GM19099 (cell line): ENCODE measurements around the gene PDZD2.

ENCODE experiments used
- POLR2A ChIP-seq: IDR thresholded peaks from 3 replicates; pipeline ENCODE4 v1.6.1; 2011; ENCODE audit warnings: low read depth; ENCODE audit not compliant: insufficient read length; ENCODE audit errors: extremely low read depth

Gene PDZD2

DNA sequence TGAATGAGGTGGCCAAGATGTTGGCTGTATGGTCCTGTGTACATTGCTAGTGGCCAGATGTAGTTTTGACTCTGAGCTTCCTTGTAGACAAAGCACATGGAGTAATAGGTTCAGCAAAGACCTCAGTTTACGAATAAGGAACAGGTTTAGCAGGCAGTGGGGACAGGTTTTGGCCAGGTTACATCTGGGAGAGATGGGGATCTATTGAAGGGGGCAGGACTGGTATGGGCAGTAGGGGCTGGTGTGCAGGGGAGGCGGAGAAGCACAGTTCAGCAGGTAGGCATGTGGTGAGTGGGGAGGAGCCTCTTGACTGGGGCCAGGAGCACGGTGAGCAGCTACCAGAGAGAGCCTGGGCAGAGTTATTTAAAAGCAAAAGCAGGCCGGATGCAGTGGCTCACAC is 67.3 kb downstream of the PDZD2 start:
- TF ChIP-seq POLR2A: no peak

DNA sequence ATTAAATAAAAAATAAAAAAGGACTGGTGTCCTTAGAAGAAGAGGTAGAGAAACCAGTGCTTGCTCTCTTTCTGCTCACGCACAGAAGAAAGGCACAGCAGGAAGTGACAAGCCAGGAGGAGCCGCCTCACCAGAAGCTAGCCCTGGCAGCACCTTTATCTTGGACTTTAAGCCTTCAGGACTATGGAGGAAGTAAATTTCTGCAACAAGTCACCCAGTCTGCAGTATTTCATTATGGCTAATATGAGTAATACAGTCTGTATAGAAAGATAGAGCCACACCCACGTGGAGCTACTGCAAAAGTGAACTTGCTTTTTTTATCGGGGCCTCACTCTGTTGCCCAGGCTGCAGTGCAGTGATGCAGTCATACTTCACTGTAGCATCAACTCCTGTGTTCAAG is 68.4 kb downstream of the PDZD2 start:
- no peak for TF ChIP-seq POLR2A

DNA sequence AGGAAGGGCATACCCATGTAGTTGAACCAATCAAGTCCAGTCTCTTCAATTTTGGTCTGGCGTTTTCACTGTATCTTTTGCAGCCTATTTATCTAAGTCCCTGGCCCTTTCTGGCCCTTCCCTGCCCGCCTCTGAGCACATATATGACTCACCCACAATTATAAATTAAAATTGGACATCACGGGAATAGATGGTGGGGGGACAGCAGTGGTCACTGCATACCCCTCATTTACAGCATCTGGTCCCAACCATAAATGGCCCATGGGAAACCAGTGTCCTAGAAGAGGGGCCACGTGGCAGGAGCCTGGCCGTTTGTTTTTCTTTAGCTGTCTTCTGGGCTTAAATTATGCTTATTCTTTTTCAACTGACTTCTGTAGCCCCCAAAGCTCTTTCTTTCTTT is 69.2 kb downstream of the PDZD2 start:
- TF ChIP-seq POLR2A: no peak

DNA sequence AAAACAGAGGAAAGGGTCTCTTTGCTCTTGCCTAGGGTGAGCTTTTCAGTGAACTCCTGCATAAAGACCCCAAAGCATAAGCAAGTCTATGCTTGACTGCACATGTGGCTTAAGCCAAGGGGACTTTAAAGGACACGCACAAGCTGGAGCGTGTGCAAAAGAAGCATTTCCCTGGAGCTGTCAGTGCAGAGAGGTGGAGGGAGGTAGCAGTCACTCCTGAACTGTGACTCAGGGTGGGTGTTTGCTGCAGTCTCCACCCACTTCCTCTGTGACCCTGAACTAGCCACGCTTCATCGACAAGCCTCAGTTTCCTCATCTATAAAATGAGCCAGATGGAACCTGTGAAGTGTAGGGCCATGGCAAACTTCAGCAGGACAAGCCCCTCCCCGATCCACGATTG is 72.4 kb downstream of the PDZD2 start:
- TF ChIP-seq POLR2A: no peak

DNA sequence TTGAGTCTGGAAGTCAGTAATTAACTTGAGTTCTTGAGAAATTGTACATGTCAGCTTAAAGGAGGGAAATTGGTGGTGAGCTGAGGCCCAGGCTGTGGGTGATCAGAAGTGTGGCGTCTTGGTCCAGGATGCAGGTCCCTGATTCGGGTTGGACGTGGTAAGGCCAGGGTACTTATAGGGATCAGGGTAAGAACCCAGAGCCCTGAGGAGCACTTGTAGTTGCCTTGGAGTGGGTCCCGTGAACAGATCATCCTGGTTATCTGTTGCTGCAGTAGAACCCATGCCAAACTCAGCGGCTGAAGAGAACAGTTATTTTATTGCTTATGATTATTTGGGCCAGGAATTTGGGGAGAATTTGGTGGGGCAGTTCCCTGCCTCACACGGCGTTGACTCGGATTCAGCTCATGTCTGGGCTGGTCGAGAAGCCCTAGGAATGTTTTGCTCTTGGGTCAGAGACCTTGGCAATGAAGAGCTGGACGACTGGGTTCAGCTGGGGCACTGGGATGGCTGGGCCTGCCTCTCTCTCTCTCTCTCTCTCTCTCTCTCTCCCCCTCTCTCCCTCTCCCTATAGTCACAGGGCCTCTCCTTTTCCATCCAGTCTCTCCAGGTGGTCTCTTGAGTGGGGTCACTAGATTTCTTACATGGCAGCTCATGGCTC is 73.1 kb downstream of the PDZD2 start:
- TF ChIP-seq POLR2A: no peak

DNA sequence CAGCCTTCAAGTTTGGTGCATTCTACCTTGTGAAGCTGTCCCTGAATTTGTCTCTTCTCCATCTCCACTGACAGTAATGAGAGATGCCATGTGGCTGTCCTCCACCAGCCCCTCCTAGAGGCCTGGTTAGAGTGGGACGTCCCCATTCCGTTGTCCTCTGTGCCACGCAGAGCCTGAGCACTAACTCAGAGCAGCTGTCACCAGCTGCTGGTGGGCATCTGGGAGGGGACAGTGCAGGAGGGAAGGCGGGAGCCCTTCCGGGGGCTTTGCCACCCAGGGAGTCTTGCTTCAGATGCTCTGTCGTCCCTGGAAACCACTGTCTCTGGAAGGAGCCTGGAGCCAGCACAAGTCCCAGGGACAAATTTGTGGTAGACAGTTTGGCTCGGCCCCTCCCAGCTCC is 78.6 kb downstream of the PDZD2 start:
- TF ChIP-seq POLR2A: no peak

DNA sequence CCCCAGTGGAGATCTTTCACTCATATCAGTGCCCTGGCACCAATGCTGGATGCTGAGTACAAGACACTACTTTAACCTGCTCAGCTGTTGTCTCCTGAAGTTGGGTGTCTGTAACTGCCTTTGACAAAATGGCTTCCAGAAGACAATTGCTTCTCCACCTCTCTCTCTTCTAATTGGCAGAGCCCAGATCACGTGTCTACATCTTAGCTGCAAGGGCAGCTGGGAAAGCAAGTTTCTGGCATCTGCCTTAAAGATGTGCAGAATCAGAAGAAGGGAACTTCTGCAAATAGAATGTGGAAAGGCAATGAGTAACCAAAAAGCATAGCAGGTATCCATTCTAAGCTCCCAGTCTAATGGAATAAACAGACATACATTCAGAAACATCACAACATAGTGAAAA is 81.1 kb downstream of the PDZD2 start:
- TF ChIP-seq POLR2A: no peak

DNA sequence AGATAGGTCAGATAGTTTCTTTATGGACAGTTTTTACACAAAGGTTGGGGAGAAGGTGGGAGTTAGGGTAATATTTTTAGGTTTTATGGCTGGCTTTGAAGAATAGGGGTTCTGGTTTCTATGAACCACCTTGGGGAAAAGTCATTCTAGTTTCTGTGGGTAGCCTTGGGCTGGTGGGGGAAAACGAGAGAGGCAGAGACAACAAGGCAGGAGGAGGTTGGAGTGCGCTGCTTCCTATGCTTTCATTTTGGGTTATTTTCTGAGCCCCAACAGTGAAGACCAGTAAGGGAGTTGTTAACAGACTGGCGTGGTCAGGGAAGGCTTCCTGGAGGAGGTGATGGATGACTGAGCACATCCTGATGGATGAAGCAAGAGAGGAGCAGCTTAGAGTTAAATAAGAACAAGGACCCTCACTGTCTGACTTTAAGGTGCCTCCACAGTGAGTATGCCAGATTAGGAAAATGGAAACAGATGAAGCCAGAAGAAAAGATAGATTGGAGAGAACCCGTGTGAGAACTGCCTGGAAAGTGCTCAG is 81.9 kb downstream of the PDZD2 start:
- TF ChIP-seq POLR2A: no peak

DNA sequence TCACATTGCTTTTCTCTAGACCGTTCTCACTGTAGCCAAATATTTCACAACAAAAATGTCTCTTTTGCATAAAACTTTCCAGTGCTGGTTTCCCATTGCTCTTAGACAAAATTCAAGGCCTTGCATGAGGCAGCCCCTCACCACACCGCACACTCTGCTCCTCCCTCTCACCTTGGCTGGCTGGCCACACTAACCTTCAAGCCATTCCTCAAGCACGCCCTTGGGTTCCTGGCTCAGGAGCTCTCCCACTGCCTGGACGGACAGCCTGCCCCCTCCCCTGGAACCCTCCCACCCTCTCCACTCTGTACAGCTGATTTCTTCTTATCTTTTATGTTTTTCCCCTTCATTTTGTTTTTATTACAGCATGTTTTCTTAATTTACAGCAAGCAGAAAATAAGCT is 83.2 kb downstream of the PDZD2 start:
- no peak for TF ChIP-seq POLR2A

DNA sequence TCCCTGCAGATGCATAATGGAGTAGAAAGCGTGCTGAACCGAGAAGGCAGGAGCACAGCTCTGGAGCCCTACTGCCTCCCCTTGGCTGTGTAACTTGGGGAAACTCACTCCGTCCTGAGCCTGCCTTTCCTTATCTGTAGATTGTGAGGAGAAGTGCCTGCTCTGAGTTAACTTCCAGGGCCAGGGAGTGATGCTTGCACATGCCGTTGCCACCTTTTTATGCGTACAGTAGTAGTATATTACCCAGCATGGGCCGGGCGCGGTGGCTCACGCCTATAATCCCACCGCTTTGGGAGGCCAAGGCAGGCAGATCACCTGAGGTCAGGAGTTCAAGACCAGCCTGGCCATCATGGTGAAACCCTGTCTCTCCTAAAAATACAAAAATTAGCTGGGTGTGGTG is 87.1 kb downstream of the PDZD2 start:
- no peak for TF ChIP-seq POLR2A

DNA sequence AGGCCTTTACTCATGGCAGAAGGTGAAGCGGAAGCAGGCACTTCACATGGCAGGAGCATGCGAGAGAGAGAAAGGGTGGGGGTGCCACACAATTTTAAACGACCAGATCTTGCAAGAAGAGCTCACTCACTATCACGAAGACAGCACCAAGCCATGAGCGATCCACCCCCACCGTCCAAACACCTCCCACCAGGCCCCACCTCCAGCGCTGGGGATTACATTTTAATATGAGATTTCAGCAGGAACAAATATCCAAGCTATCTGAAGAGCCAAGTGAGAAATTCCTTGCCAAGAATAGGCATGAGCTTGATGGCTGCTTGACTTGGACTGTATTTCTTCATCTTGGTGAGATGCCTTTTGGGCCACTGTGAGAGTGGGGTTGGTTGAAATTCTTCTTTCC is 88.0 kb downstream of the PDZD2 start:
- no peak for TF ChIP-seq POLR2A

DNA sequence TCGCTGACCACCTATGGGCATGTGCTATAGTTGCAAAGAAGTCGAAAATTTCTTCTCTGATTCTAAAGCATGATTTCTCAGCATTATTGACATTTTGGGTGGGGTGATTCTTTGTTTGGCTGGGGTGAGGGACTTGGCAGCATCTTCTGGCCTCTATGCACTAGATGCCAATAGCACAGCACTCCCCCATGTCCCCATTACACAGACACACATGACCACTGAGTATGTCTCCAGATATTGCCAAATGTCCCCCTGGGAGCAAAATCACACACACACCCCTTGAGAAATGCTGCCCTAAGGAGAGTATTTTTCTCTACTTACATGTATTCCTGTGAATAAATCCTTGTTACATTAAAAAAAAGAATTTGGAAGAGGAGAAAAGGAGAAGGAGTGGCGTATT is 89.1 kb downstream of the PDZD2 start:
- no peak for TF ChIP-seq POLR2A

DNA sequence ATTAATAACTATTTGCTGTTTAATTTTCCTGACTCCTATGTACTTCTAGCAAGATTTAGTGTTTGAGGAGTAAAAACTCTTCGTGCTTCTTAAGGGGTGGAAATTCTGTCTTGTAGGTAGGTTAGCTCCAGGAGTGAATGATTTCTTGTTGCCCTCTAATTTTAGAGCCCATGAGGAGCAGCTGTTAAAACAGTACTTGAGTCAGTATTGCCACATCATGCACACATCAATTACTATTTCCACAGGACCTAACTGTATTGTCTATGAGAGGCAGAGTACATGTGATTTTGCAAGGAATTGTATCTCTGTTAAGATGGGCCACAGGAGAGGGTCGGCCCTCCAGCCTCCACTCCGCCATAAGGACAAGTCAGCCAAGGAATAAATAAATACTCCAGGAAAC is 91.2 kb downstream of the PDZD2 start:
- no peak for TF ChIP-seq POLR2A

DNA sequence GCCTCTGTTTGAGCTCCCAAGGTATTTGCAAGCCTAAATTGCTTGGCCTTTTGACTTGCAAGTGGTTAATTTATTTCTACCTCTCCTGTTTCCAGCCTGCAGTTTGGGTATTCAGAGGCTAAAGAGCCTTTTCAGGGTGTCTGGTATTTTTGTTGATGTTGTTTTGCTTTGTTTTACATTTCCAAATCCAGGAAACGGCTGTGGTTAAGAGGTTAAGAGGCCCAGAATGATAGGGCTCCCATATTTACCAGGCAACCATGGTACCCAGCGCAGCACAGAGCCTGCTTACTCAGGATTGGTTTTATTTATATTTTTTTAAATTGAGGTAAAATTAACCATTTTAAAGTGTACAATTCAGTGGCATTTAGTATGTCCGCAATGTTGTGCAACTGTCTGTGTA is 92.1 kb downstream of the PDZD2 start:
- TF ChIP-seq POLR2A: no peak

DNA sequence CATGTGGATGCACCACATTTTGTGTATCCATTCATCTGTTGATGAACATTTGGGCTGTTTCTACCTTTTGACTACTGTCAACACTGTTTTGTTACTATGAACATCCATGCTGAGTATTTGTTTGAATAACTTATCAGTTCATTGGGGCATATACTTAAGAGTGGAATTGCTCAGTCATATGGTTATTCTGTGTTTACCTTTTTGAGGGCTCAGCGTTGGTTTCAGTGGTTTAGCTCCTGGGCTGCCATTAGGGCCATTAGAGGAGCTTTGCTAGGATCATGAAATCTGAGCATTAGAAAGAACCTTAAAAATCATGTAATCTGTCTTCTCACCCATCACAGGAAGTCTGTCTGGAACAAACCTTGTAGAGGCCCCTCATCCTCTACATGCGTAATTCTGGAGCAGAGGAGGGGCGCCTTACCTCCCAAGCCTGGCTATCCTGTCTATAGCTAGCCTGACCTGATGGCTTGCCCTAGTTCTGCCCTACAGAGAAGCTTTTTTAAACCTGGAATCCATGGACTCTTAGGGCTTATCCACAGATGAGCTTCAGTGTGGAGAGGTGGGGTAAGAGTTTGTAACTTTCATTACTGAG is 92.9 kb downstream of the PDZD2 start:
- no peak for TF ChIP-seq POLR2A

DNA sequence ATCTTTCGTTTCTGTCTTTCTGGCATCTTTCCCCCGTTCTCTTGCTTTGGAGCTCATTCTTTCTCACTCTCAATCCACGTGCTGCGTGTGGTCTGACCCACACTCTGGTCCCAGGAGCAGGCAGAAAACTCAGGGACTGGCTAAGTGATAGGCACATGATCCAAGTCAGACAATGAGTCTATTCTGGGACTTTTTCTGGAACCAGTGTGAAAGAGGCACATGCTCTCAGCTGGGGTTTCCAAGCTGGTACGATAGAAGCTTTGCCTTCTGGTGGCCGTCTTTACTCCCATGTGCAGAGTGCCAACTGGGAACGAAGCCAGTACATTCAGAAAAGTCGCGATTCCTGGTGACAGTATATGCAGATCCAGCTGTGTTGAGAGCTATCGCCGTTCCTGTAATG is 94.4 kb downstream of the PDZD2 start:
- TF ChIP-seq POLR2A: no peak

DNA sequence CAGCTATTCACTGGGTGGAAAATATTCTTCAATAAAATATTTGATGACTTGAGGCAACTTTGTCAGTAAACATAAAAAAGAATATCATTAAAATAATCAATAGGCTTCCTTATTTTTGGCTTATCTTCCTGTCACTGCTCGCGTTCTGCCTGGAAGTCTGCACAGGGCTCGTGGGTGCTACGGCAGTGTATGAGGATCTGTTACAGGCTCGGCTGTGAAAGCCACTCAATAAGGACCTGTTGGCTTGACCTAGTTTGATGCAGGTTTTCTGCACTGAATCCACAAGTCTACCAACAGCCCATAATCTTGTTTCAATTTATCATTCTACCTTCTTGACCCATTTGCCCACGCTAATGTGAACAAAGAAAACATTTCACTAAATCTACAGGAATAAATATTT is 97.2 kb downstream of the PDZD2 start:
- TF ChIP-seq POLR2A: no peak
